SH-SY5Y (cell line): Measurements from ENCODE around the gene MYOT.

ENCODE experiments used
- GATA2 ChIP-seq: IDR thresholded peaks from 2 replicates; pipeline ENCODE4 v1.6.1; 2011; ENCODE audit warnings: mild to moderate bottlenecking, low read depth, low read length
- GATA3 ChIP-seq: IDR thresholded peaks from 2 replicates; pipeline ENCODE4 v1.6.1; 2011; ENCODE audit warnings: low read depth, mild to moderate bottlenecking, low read length, moderate library complexity

Gene MYOT

GRCh38 chr5:137867664-137868063, at the start of gene MYOT:
Gene MYOT (plus strand): TSS chr5:137867860. CDS start chr5:137870652, 2,792 bp downstream.
- TF ChIP-seq GATA3 = no peak
- TF ChIP-seq GATA2 = no peak

- TF ChIP-seq GATA3 = no peak
- TF ChIP-seq GATA2 = no peak
These were observed 47.9 kb upstream of the MYOT start for GRCh38 chr5:137819766-137820165.

GRCh38 chr5:137822158-137822764, 45.4 kb upstream of the MYOT start:
- TF ChIP-seq GATA3 (no peak), GATA2 (no peak)

GRCh38 chr5:137822984-137823383, 44.7 kb upstream of the MYOT start:
- TF ChIP-seq GATA2 (no peak), GATA3 (no peak)

GRCh38 chr5:137825165-137825564, 42.5 kb upstream of the MYOT start:
- TF ChIP-seq GATA3 = no peak
- no peak for TF ChIP-seq GATA2

- TF ChIP-seq GATA2 (no peak), GATA3 (no peak)
These were observed 41.6 kb upstream of the MYOT start for GRCh38 chr5:137826067-137826466.

- TF ChIP-seq GATA3 (no peak), GATA2 (no peak)
These were observed 39.5 kb upstream of the MYOT start for GRCh38 chr5:137828180-137828579.

GRCh38 chr5:137828664-137829063, 39.0 kb upstream of the MYOT start:
- no peak for TF ChIP-seq GATA3
- no peak for TF ChIP-seq GATA2

- TF ChIP-seq GATA2 = no peak
- TF ChIP-seq GATA3 = no peak
These were observed 36.6 kb upstream of the MYOT start for GRCh38 chr5:137831105-137831504.

- no peak for TF ChIP-seq GATA2
- TF ChIP-seq GATA3 = no peak
These were observed 36.1 kb upstream of the MYOT start for GRCh38 chr5:137831526-137831925.

GRCh38 chr5:137832416-137832815, 35.2 kb upstream of the MYOT start:
- no peak for TF ChIP-seq GATA2
- TF ChIP-seq GATA3 = no peak

- no peak for TF ChIP-seq GATA2
- TF ChIP-seq GATA3 = no peak
These were observed 34.2 kb upstream of the MYOT start for GRCh38 chr5:137833463-137833862.

- TF ChIP-seq GATA3 (no peak), GATA2 (no peak)
These were observed 33.1 kb upstream of the MYOT start for GRCh38 chr5:137834498-137835049.

- TF ChIP-seq GATA2 = no peak
- TF ChIP-seq GATA3 = no peak
These were observed 31.4 kb upstream of the MYOT start for GRCh38 chr5:137836298-137836697.

GRCh38 chr5:137836997-137837396, 30.7 kb upstream of the MYOT start:
- no peak for TF ChIP-seq GATA2
- no peak for TF ChIP-seq GATA3

GRCh38 chr5:137837491-137838394, 29.9 kb upstream of the MYOT start:
- TF ChIP-seq GATA2 = no peak
- no peak for TF ChIP-seq GATA3
